B cell (primary cell): ENCODE results near the gene DCP1A. TPM values are rescaled to one million over a fixed set of nuclear protein-coding genes. Genes with fewer than 3 reads are reported as not detected.

ENCODE experiments used
- ATAC-seq: fragments of 200-7000 bp; cut with Tn5 transposase; one replicate; pipeline ENCODE4 v1.10.0; 2021; ENCODE audit warnings: low read depth, mild to moderate bottlenecking, moderate number of reproducible peaks, moderate library complexity
- CTCF ChIA-PET: fragments of 350-600 bp; sonication (Branson Sonifier 250); formaldehyde crosslinking; loops from one replicate; lab custom pipeline; 2021; ENCODE audit warnings: antibody characterized with exemption, inconsistent platforms; lab: Charles Lee
- POLR2A ChIA-PET: fragments of 350-600 bp; sonication (Branson Sonifier 250); formaldehyde crosslinking; loops from one replicate; lab custom pipeline; 2021; ENCODE audit warnings: antibody characterized with exemption; lab: Charles Lee
- DNase-seq: peaks from one replicate; pipeline ENCODE4 v3.0.0; 2013
- H2AFZ ChIP-seq: 2 replicates; pipeline ENCODE4 v1.6.1; 2012; ENCODE audit warnings: mild to moderate bottlenecking, low read depth, low read length; ENCODE audit not compliant: insufficient read depth, poor library complexity, severe bottlenecking
- H3K27ac ChIP-seq, 2 donors: 1 replicate in 1 of 2; 2 replicates in 1 of 2; pipeline ENCODE4 v1.5.1; 2012 to 2013; ENCODE audit warnings: low read length in 2 of 2, mild to moderate bottlenecking in 2 of 2, moderate library complexity in 1 of 2
- H3K27me3 ChIP-seq, 4 experiments: fragments of 200-600 bp in 1 of 4; sonication (generic) in 1 of 4; replicated peaks in 1 of 4; 1 replicate in 2 of 4; 2 replicates in 2 of 4; pipeline versions ENCODE4 v1.6.1 to v1.7.0; 2013 to 2016; ENCODE audit warnings: low read length in 3 of 4, mild to moderate bottlenecking in 2 of 4, mixed read lengths in 1 of 4, moderate library complexity in 1 of 4; ENCODE audit not compliant: insufficient read depth in 4 of 4, control insufficient read depth in 3 of 4; ENCODE audit errors: control extremely low read depth in 1 of 4
- H3K36me3 ChIP-seq, 2 experiments: replicated peaks in 1 of 2; 1 replicate in 1 of 2; 2 replicates in 1 of 2; pipeline versions ENCODE4 v1.6.1 to v1.7.1; 2013; ENCODE audit warnings: low read length in 1 of 2; ENCODE audit not compliant: insufficient read depth in 2 of 2, control insufficient read depth in 1 of 2; ENCODE audit errors: control extremely low read depth in 1 of 2, extremely low read depth in 1 of 2
- H3K4me1 ChIP-seq, 2 donors: fragments of 200-600 bp in 1 of 2; sonication (generic) in 1 of 2; 1 replicate in 1 of 2; 2 replicates in 1 of 2; pipeline versions ENCODE4 v1.5.1 to v1.6.1; 2013 to 2017; ENCODE audit warnings: low read length in 2 of 2; ENCODE audit not compliant: control insufficient read depth in 2 of 2, insufficient read depth in 2 of 2
- H3K4me2 ChIP-seq: replicated peaks from 2 replicates; pipeline ENCODE3; 2012; ENCODE audit warnings: mild to moderate bottlenecking, low read depth, low read length; ENCODE audit not compliant: poor library complexity, severe bottlenecking
- H3K4me3 ChIP-seq, 5 experiments: fragments of 200-600 bp in 1 of 5; sonication (generic) in 1 of 5; 1 replicate in 3 of 5; 2 replicates in 2 of 5; pipeline versions ENCODE4 v1.5.1 to v1.7.0; 2011 to 2016; ENCODE audit warnings: low read length in 4 of 5, mild to moderate bottlenecking in 4 of 5, low read depth in 2 of 5, control low read depth in 1 of 5, moderate library complexity in 1 of 5; ENCODE audit not compliant: insufficient read depth in 1 of 5; ENCODE audit errors: control extremely low read depth in 1 of 5, extremely low read depth in 1 of 5
- H3K79me2 ChIP-seq: fragments of 200-600 bp; sonication (generic); one replicate; pipeline ENCODE4 v1.6.0; 2016; ENCODE audit warnings: low read length; ENCODE audit not compliant: control insufficient read depth, insufficient read depth
- H3K9ac ChIP-seq: fragments of 200-600 bp; sonication (generic); 2 replicates; pipeline ENCODE4 v1.6.1; 2017; ENCODE audit warnings: mild to moderate bottlenecking, low read length, moderate library complexity
- H3K9me3 ChIP-seq, 3 donors: one replicate each; pipeline versions ENCODE4 v1.6.1 to v1.7.1; 2013; ENCODE audit warnings: low read length in 2 of 3; ENCODE audit not compliant: control insufficient read depth in 2 of 3, insufficient read depth in 1 of 3; ENCODE audit errors: control extremely low read depth in 1 of 3
- H4K20me1 ChIP-seq: 2 replicates; pipeline ENCODE4 v1.6.0; 2012; ENCODE audit warnings: mild to moderate bottlenecking, low read length; ENCODE audit not compliant: insufficient read depth, control insufficient read depth, poor library complexity, severe bottlenecking
- H3K27ac Mint-ChIP-seq: one replicate; pipeline ENCODE4 v1.8.0; 2021; ENCODE audit warnings: mixed read lengths
- H3K27me3 Mint-ChIP-seq: one replicate; pipeline ENCODE4 v1.8.0; 2021; ENCODE audit warnings: mixed read lengths
- H3K4me1 Mint-ChIP-seq: one replicate; pipeline ENCODE4 v1.8.0; 2021; ENCODE audit warnings: mixed read lengths
- H3K4me3 Mint-ChIP-seq: one replicate; pipeline ENCODE4 v1.8.0; 2021; ENCODE audit warnings: mixed read lengths
- H3K9me3 Mint-ChIP-seq: one replicate; pipeline ENCODE4 v1.8.0; 2022; ENCODE audit warnings: mixed read lengths; ENCODE audit not compliant: insufficient read depth
- EZH2 ChIP-seq: IDR thresholded peaks from 2 replicates; pipeline ENCODE4 v1.6.1; 2012; ENCODE audit warnings: borderline replicate concordance, low read depth, mild to moderate bottlenecking, moderate library complexity, low read length; ENCODE audit not compliant: insufficient read depth, poor library complexity, severe bottlenecking
- WGBS: methylation state at CpG from one replicate; pipeline ENCODE4 v1.1.5; 2013; ENCODE audit warnings: missing lambda C conversion rate; ENCODE audit not compliant: insufficient coverage; 5-methylcytosine and 5-hydroxymethylcytosine counted together
- intact Hi-C: fragments of 100-400 bp; cut with micrococcal nuclease; formaldehyde crosslinking; loops from one replicate; pipeline ENCODE4 v1.10.0; 2022
- polyA plus RNA-seq: library from polyadenylated mRNA; depleted of rRNA; stranded (reverse); fragments of >200 nt; gene quantifications from 2 replicates; pipeline ENCODE4 v1.2.3, GENCODE V29; 2012
- total RNA-seq, 2 donors: library from RNA; stranded (reverse); fragments of 120-200 nt in 1 of 2; gene quantifications; 1 replicate in 1 of 2; 2 replicates in 1 of 2; pipeline versions ENCODE4 v1.2.3 to v1.2.4, GENCODE V29; 2013 to 2022
- TF ChIP-seq, protein P1 (sequence below): fragments of 200-600 bp; IDR thresholded peaks from one replicate; pipeline ENCODE4 v1.8.0; 2022; ENCODE audit warnings: antibody characterized with exemption, mild to moderate bottlenecking

DCP1A gene
- total and polyA plus RNA-seq, 2 donors (not counting 1 experiment from before 2014, with no cell fraction given): 16.6 to 44.6 TPM

DNA sequence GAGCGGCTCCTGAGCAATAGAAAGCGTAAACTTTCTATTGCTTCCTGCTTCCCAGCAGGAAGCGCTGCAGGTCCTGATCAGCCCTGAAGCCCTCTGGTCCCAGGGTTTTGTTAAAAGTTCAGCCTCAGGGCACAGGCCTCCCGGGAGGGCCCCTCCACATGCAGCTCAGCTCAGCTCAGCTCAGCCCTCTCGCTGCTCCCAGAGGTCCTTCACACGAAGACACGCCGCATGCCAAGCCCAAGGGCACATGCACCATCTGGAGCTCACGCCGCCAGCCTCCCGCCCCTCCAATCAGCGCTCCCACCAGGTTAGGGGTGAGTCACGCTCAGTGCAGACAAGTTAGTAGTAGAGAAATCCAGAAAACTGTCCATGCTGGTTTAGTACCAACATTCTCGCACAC lies 104.2 kb downstream of the DCP1A start:
- H3K4me1 Mint-ChIP-seq: peaks cover 19% of the 10 kb centered on the region
- WGBS: 92% methylated on average over 13 of the region's 14 CpGs
- peaks cover 0 to 8% (median 0%) of the 10 kb centered on the region in 3 donors for H3K9me3 ChIP-seq
- DNase-seq (no peak), ATAC-seq (no peak)
- H3K79me2 ChIP-seq: peaks cover 75% of the 10 kb centered on the region
- no peak overlapping the region for H3K27ac Mint-ChIP-seq
- peaks cover 0 to 46% of the 10 kb centered on the region in 2 experiments for H3K36me3 ChIP-seq
- H2AFZ ChIP-seq: no peak overlapping the region
- ChIA-PET POLR2A (no interaction called here), CTCF (no interaction called here)
- peaks cover 78% of the 10 kb centered on the region for H4K20me1 ChIP-seq
- intact Hi-C loops: no loop called here
- no peak overlapping the region for H3K27ac ChIP-seq
- H3K27me3 ChIP-seq: no peaks in the 10 kb centered on the region
- H3K27me3 Mint-ChIP-seq: no peaks in the 10 kb centered on the region
- no peaks in the 10 kb centered on the region for H3K9me3 Mint-ChIP-seq
- TF ChIP-seq EZH2: no peak
- TF ChIP-seq, protein P1, sequence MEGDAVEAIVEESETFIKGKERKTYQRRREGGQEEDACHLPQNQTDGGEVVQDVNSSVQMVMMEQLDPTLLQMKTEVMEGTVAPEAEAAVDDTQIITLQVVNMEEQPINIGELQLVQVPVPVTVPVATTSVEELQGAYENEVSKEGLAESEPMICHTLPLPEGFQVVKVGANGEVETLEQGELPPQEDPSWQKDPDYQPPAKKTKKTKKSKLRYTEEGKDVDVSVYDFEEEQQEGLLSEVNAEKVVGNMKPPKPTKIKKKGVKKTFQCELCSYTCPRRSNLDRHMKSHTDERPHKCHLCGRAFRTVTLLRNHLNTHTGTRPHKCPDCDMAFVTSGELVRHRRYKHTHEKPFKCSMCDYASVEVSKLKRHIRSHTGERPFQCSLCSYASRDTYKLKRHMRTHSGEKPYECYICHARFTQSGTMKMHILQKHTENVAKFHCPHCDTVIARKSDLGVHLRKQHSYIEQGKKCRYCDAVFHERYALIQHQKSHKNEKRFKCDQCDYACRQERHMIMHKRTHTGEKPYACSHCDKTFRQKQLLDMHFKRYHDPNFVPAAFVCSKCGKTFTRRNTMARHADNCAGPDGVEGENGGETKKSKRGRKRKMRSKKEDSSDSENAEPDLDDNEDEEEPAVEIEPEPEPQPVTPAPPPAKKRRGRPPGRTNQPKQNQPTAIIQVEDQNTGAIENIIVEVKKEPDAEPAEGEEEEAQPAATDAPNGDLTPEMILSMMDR: no peak
- no peak overlapping the region for H3K4me2 ChIP-seq
- H3K4me3 Mint-ChIP-seq: no peak overlapping the region
- H3K9ac ChIP-seq: no peak overlapping the region
- no peak overlapping the region for H3K4me3 ChIP-seq
- H3K4me1 ChIP-seq: peaks cover 0 to 7% of the 10 kb centered on the region in 2 donors

DNA sequence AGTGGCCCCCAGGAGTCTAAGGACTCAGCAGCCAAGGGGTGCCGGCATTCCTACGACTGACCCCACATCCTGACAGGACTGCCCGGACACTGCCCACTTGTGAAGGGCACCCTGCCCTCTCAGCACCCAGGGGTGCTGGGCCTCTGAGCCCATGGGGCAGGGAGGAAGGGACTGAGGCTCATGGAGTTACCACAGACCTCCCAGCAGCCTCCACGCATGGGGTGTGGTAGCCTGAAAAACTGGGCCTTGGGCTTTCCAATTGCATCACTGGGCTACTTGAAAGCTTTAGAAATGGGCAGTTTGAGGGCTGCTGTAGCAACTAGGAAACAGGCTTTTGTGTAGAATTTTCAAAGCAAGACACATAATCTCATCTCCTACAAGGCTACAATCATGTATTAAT lies 104.7 kb downstream of the DCP1A start:
- Histone ChIP-seq H3K27me3 (no peaks in the 10 kb centered on the region), H3K9me3 (peaks cover 0 to 8% (median 0%) of the 10 kb centered on the region in 3 donors), H3K4me3 (no peak overlapping the region), H3K4me2 (no peak overlapping the region), H3K79me2 (peaks cover 69% of the 10 kb centered on the region), H2AFZ (no peak overlapping the region), H3K9ac (no peak overlapping the region), H3K36me3 (peaks cover 0 to 50% of the 10 kb centered on the region in 2 experiments), H3K4me1 (peaks cover 0 to 1% of the 10 kb centered on the region in 2 donors), H3K27ac (no peak overlapping the region), H4K20me1 (peaks cover 73% of the 10 kb centered on the region)
- DNase-seq (no peak), ATAC-seq (no peak)
- Mint-ChIP-seq H3K27ac (no peak overlapping the region), H3K4me3 (no peak overlapping the region), H3K9me3 (no peaks in the 10 kb centered on the region), H3K4me1 (peaks cover 14% of the 10 kb centered on the region), H3K27me3 (no peaks in the 10 kb centered on the region)
- intact Hi-C loops: no loop called here
- ChIA-PET CTCF (no interaction called here), POLR2A (no interaction called here)
- 98% methylated on average over 4 of the region's 4 CpGs for WGBS
- no peak for TF ChIP-seq EZH2
- TF ChIP-seq, protein P1: no peak
